22Rv1 (cell line): ENCODE measurements around the gene GAGE10.

Experiments
- CTCF ChIP-seq: fragments of 450-650 bp; IDR thresholded peaks from 2 replicates; pipeline ENCODE4 v1.5.1; 2017; ENCODE audit warnings: mild to moderate bottlenecking
- ZFX ChIP-seq: fragments of 450-650 bp; IDR thresholded peaks from 2 replicates; pipeline ENCODE4 v1.6.1; 2017; ENCODE audit warnings: antibody characterized with exemption, borderline replicate concordance

- TF ChIP-seq CTCF (no peak), ZFX (no peak)
Measured at GRCh38 chrX:49292400-49293362, 10.8 kb upstream of the GAGE10 start.
